Measurements from ENCODE around the gene GRXCR1.

GRXCR1 gene

GRCh38 chr4:42955746-42956505, 63.4 kb downstream of the GRXCR1 start:
- POLR2A ChIA-PET = no interaction called here
- TF ChIP-seq, protein P1, sequence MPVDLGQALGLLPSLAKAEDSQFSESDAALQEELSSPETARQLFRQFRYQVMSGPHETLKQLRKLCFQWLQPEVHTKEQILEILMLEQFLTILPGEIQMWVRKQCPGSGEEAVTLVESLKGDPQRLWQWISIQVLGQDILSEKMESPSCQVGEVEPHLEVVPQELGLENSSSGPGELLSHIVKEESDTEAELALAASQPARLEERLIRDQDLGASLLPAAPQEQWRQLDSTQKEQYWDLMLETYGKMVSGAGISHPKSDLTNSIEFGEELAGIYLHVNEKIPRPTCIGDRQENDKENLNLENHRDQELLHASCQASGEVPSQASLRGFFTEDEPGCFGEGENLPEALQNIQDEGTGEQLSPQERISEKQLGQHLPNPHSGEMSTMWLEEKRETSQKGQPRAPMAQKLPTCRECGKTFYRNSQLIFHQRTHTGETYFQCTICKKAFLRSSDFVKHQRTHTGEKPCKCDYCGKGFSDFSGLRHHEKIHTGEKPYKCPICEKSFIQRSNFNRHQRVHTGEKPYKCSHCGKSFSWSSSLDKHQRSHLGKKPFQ (tag by site-specific recombination; IDR thresholded peaks at IDR 0.05) = no peak
- TF ChIP-seq ZNF777 (tag by site-specific recombination; IDR thresholded peaks at IDR 0.05; ENCODE audit: borderline replicate concordance) (no peak), SP7 (tag by site-specific recombination; IDR thresholded peaks at IDR 0.05) (no peak), ZNF768 (tag by site-specific recombination; IDR thresholded peaks at IDR 0.05) (no peak), GLI2 (tag by site-specific recombination; IDR thresholded peaks at IDR 0.05; ENCODE audit: borderline replicate concordance, low read depth) (no peak), PBX3 (CRISPR knock-in tag; IDR thresholded peaks at IDR 0.05) (no peak), KLF1 (tag by site-specific recombination; IDR thresholded peaks at IDR 0.05) (no peak), EGR2 (tag by site-specific recombination; IDR thresholded peaks at IDR 0.05; ENCODE audit: low read depth) (no peak), ZBTB11 (tag by site-specific recombination; conservative IDR thresholded peaks at IDR 0.05; ENCODE audit: low read depth) (no peak), ZNF561 (tag by site-specific recombination; IDR thresholded peaks at IDR 0.05; ENCODE audit: borderline replicate concordance) (no peak), HOXD13 (CRISPR knock-in tag; IDR thresholded peaks at IDR 0.05; ENCODE audit: borderline replicate concordance) (no peak), ZNF341 (tag by site-specific recombination; IDR thresholded peaks at IDR 0.05; ENCODE audit: low read depth) (no peak), ZFP69B (tag by site-specific recombination; IDR thresholded peaks at IDR 0.05) (no peak), ZNF266 (tag by site-specific recombination; IDR thresholded peaks at IDR 0.05; ENCODE audit: low read depth) (no peak), ZNF350 (tag by site-specific recombination; IDR thresholded peaks at IDR 0.05) (no peak), ZNF529 (tag by site-specific recombination; IDR thresholded peaks at IDR 0.05; ENCODE audit: insufficient replicate concordance) (no peak)
- TF ChIP-seq, protein P2, sequence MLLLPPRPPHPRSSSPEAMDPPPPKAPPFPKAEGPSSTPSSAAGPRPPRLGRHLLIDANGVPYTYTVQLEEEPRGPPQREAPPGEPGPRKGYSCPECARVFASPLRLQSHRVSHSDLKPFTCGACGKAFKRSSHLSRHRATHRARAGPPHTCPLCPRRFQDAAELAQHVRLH (tag by site-specific recombination; IDR thresholded peaks at IDR 0.05) = no peak
- H3K4me1 ChIP-seq (ENCODE audit: control insufficient read depth, insufficient read depth, low read length) = no peaks in the 10 kb centered on the region
- H3K9me3 ChIP-seq (ENCODE audit: control insufficient read depth, insufficient read depth, low read depth, low read length) = no peaks in the 10 kb centered on the region
- CTCF ChIA-PET = no interaction called here
- no peak overlapping the region for H3K27ac ChIP-seq (ENCODE audit: extremely low read depth, low read depth, low read length)
- no peaks in the 10 kb centered on the region for H3K36me3 ChIP-seq (ENCODE audit: control insufficient read depth in 2 of 2, insufficient read depth in 1 of 2, low read length in 2 of 2)
- H3K4me3 ChIP-seq (ENCODE audit: low read depth, low read length) = no peak overlapping the region

- Histone ChIP-seq H3K4me3 (ENCODE audit: low read depth, low read length) (no peak overlapping the region), H3K36me3 (ENCODE audit: control insufficient read depth in 2 of 2, insufficient read depth in 1 of 2, low read length in 2 of 2) (no peaks in the 10 kb centered on the region), H3K27ac (ENCODE audit: extremely low read depth, low read depth, low read length) (no peak overlapping the region), H3K9me3 (ENCODE audit: control insufficient read depth, insufficient read depth, low read depth, low read length) (no peaks in the 10 kb centered on the region), H3K4me1 (ENCODE audit: control insufficient read depth, insufficient read depth, low read length) (no peaks in the 10 kb centered on the region)
- ChIA-PET POLR2A (no interaction called here), CTCF (interaction anchor here (0.8 kb wide), 2 partner anchors 683 to 685 kb away, joined by 3 to 7 read pairs; no protein-coding TSS in a partner anchor)
- no peak for TF ChIP-seq KLF7 (tag by site-specific recombination; IDR thresholded peaks at IDR 0.05; ENCODE audit: borderline replicate concordance)
- TF ChIP-seq ZSCAN23 (tag by site-specific recombination; IDR thresholded peaks at IDR 0.05) = no peak
- no peak for TF ChIP-seq ZNF19 (tag by site-specific recombination; IDR thresholded peaks at IDR 0.05; ENCODE audit: low read depth)
- no peak for TF ChIP-seq ZNF549 (tag by site-specific recombination; IDR thresholded peaks at IDR 0.05)
- no peak for TF ChIP-seq ZNF677 (tag by site-specific recombination; IDR thresholded peaks at IDR 0.05)
- no peak for TF ChIP-seq ZNF398 (tag by site-specific recombination; IDR thresholded peaks at IDR 0.05)
- no peak for TF ChIP-seq ZNF274 (IDR thresholded peaks at IDR 0.05; ENCODE audit: low read length)
- no peak for TF ChIP-seq ZNF274 (tag by site-specific recombination; IDR thresholded peaks at IDR 0.05; ENCODE audit: borderline replicate concordance)
- TF ChIP-seq ZNF548 (tag by site-specific recombination; IDR thresholded peaks at IDR 0.05) = no peak
- no peak for TF ChIP-seq ZNF530 (tag by site-specific recombination; IDR thresholded peaks at IDR 0.05; ENCODE audit: low read depth)
- no peak for TF ChIP-seq RBAK (tag by site-specific recombination; IDR thresholded peaks at IDR 0.05)
These were observed 72.8 kb downstream of the GRXCR1 start for GRCh38 chr4:42965326-42965725.

All from HEK293 (cell line).